IMR-90 (cell line): ENCODE results near the gene CEP126. TPM values are rescaled to one million over a fixed set of nuclear protein-coding genes. Genes with fewer than 3 reads are reported as not detected.

Source experiments
- ATAC-seq: fragments of 200-7000 bp; cut with Tn5 transposase; 2 replicates; pipeline ENCODE4 v1.9.1; 2020; ENCODE audit warnings: low read depth, mild to moderate bottlenecking, moderate library complexity
- BruUV-seq: library from RNA; stranded (reverse); fragments of 400-500 nt; replicated peaks from 2 replicates; lab custom pipeline; 2021; lab: Mats Ljungman, UMichigan
- CTCF ChIA-PET: fragments of 300-600 bp; formaldehyde crosslinking; extraction: SDS; loops from one replicate; lab custom pipeline; 2021; ENCODE audit warnings: antibody characterized with exemption; lab: Yijun Ruan, JAX
- POLR2A ChIA-PET: fragments of 300-600 bp; sonication (Branson Sonifier 250); formaldehyde crosslinking; loops from one replicate; lab custom pipeline; 2022; ENCODE audit warnings: antibody characterized with exemption; ENCODE audit not compliant: unreplicated experiment; lab: Charles Lee
- DNase-seq: peaks from one replicate; pipeline ENCODE4 v3.0.0; 2013
- H2AFZ ChIP-seq: replicated peaks from 2 replicates; pipeline ENCODE3; 2013; ENCODE audit warnings: low read length, mild to moderate bottlenecking; ENCODE audit not compliant: poor library complexity
- H2AK5ac ChIP-seq: 2 replicates; pipeline ENCODE4 v1.6.1; 2013; ENCODE audit warnings: low read depth, low read length, inconsistent platforms
- H2AK9ac ChIP-seq: replicated peaks from 2 replicates; pipeline ENCODE3; 2013; ENCODE audit warnings: mild to moderate bottlenecking, low read depth, low read length, moderate library complexity; ENCODE audit not compliant: poor library complexity
- H2BK120ac ChIP-seq: 2 replicates; pipeline ENCODE4 v1.6.1; 2013; ENCODE audit warnings: low read depth, low read length, inconsistent platforms
- H2BK15ac ChIP-seq: 3 replicates; pipeline ENCODE4 v1.6.1; 2013; ENCODE audit warnings: low read depth, low read length, inconsistent platforms
- H2BK20ac ChIP-seq: 2 replicates; pipeline ENCODE4 v1.6.1; 2013; ENCODE audit warnings: low read depth, mild to moderate bottlenecking, inconsistent platforms, low read length, moderate library complexity
- H2BK5ac ChIP-seq: 2 replicates; pipeline ENCODE4 v1.6.1; 2013; ENCODE audit warnings: mild to moderate bottlenecking, low read depth, low read length, inconsistent platforms; ENCODE audit not compliant: poor library complexity, severe bottlenecking
- H3K14ac ChIP-seq: replicated peaks from 2 replicates; pipeline ENCODE4 v1.6.1; 2013; ENCODE audit warnings: low read depth, low read length, inconsistent platforms
- H3K18ac ChIP-seq: 2 replicates; pipeline ENCODE4 v1.6.1; 2013; ENCODE audit warnings: low read depth, low read length, control low read depth
- H3K23ac ChIP-seq: 2 replicates; pipeline ENCODE4 v1.6.1; 2013; ENCODE audit warnings: low read depth, low read length, inconsistent platforms
- H3K27ac ChIP-seq: 2 replicates; pipeline ENCODE4 v1.5.1; 2013; ENCODE audit warnings: mild to moderate bottlenecking, control low read depth, low read length; ENCODE audit not compliant: insufficient read depth
- H3K27me3 ChIP-seq: 2 replicates; pipeline ENCODE4 v1.6.1; 2013; ENCODE audit warnings: low read length; ENCODE audit not compliant: control insufficient read depth, insufficient read depth
- H3K36me3 ChIP-seq: 2 replicates; pipeline ENCODE4 v1.6.1; 2013; ENCODE audit warnings: low read length, mixed read lengths; ENCODE audit not compliant: control insufficient read depth, insufficient read depth
- H3K4ac ChIP-seq: 2 replicates; pipeline ENCODE4 v1.6.1; 2013; ENCODE audit warnings: low read depth, low read length, inconsistent platforms
- H3K4me1 ChIP-seq: 2 replicates; pipeline ENCODE4 v1.6.1; 2013; ENCODE audit warnings: low read length, mixed read lengths; ENCODE audit not compliant: control insufficient read depth, insufficient read depth
- H3K4me2 ChIP-seq: 2 replicates; pipeline ENCODE4 v1.6.1; 2013; ENCODE audit warnings: low read depth, mild to moderate bottlenecking, control low read depth, low read length, moderate library complexity
- H3K4me3 ChIP-seq: 2 replicates; pipeline ENCODE4 v1.5.1; 2013; ENCODE audit warnings: low read depth, mild to moderate bottlenecking, control low read depth, low read length, moderate library complexity; ENCODE audit not compliant: insufficient read depth
- H3K56ac ChIP-seq: 2 replicates; pipeline ENCODE4 v1.6.1; 2013; ENCODE audit warnings: low read length, inconsistent platforms; ENCODE audit not compliant: insufficient read depth; ENCODE audit errors: extremely low read depth
- H3K79me1 ChIP-seq, 2 experiments: 2 replicates each; pipeline ENCODE4 v1.6.1; 2013; ENCODE audit warnings: low read length in 2 of 2, inconsistent platforms in 1 of 2, low read depth in 1 of 2
- H3K9ac ChIP-seq: 2 replicates; pipeline ENCODE4 v1.6.1; 2013; ENCODE audit warnings: low read depth, low read length, control low read depth
- H3K9me1 ChIP-seq: 2 replicates; pipeline ENCODE4 v1.6.1; 2013; ENCODE audit warnings: low read length, inconsistent platforms; ENCODE audit not compliant: insufficient read depth
- H3K9me3 ChIP-seq: 2 replicates; pipeline ENCODE4 v1.6.1; 2013; ENCODE audit warnings: low read length; ENCODE audit not compliant: control insufficient read depth, insufficient read depth
- H4K20me1 ChIP-seq: 2 replicates; pipeline ENCODE4 v1.6.1; 2013; ENCODE audit warnings: low read length, inconsistent platforms; ENCODE audit not compliant: insufficient read depth
- H4K5ac ChIP-seq: 2 replicates; pipeline ENCODE4 v1.6.1; 2013; ENCODE audit warnings: mild to moderate bottlenecking, low read depth, low read length, control low read depth
- H4K8ac ChIP-seq, 2 experiments: 2 replicates each; pipeline ENCODE4 v1.6.1; 2013; ENCODE audit warnings: low read depth in 2 of 2, low read length in 2 of 2, control low read depth in 1 of 2, inconsistent platforms in 1 of 2
- H4K91ac ChIP-seq: 2 replicates; pipeline ENCODE4 v1.6.1; 2013; ENCODE audit warnings: low read depth, low read length, inconsistent platforms; ENCODE audit not compliant: insufficient read depth
- BHLHE40 ChIP-seq: fragments of 150-350 bp; IDR thresholded peaks from 2 replicates; pipeline ENCODE4 v1.6.1; 2016; ENCODE audit warnings: mild to moderate bottlenecking, low read depth, low read length
- CEBPB ChIP-seq: IDR thresholded peaks from 2 replicates; pipeline ENCODE4 v1.6.1; 2012; ENCODE audit warnings: low read depth, low read length, improper control_type of control experiment
- CHD1 ChIP-seq: IDR thresholded peaks from 2 replicates; pipeline ENCODE4 v1.6.1; 2012; ENCODE audit warnings: low read depth, low read length, improper control_type of control experiment
- CTCF ChIP-seq: conservative IDR thresholded peaks from 2 replicates; pipeline ENCODE4 v1.5.1; 2012; ENCODE audit warnings: mild to moderate bottlenecking, low read depth, low read length, improper control_type of control experiment
- ELK1 ChIP-seq: fragments of 150-350 bp; IDR thresholded peaks from 2 replicates; pipeline ENCODE4 v1.6.1; 2016; ENCODE audit warnings: low read depth, mild to moderate bottlenecking, low read length, moderate library complexity, borderline replicate concordance
- FOS ChIP-seq: fragments of 150-350 bp; IDR thresholded peaks from 2 replicates; pipeline ENCODE4 v1.6.1; 2016; ENCODE audit warnings: low read depth, low read length
- MAFK ChIP-seq: IDR thresholded peaks from 2 replicates; pipeline ENCODE4 v1.6.1; 2012; ENCODE audit warnings: low read depth, low read length, improper control_type of control experiment
- MAZ ChIP-seq: IDR thresholded peaks from 2 replicates; pipeline ENCODE4 v1.6.1; 2012; ENCODE audit warnings: low read depth, mild to moderate bottlenecking, low read length, improper control_type of control experiment, moderate library complexity, borderline replicate concordance
- MXI1 ChIP-seq: IDR thresholded peaks from 2 replicates; pipeline ENCODE4 v1.6.1; 2012; ENCODE audit warnings: low read depth, mild to moderate bottlenecking, low read length, moderate library complexity, borderline replicate concordance
- NFE2L2 ChIP-seq: fragments of 150-350 bp; IDR thresholded peaks from 2 replicates; pipeline ENCODE4 v1.6.1; 2016; ENCODE audit warnings: low read depth, mild to moderate bottlenecking, low read length
- POLR2A ChIP-seq: IDR thresholded peaks from 2 replicates; pipeline ENCODE4 v1.6.1; 2012; ENCODE audit warnings: mild to moderate bottlenecking, low read depth, low read length
- RAD21 ChIP-seq: IDR thresholded peaks from 2 replicates; pipeline ENCODE4 v1.6.1; 2012; ENCODE audit warnings: low read length, improper control_type of control experiment
- RCOR1 ChIP-seq: IDR thresholded peaks from 2 replicates; pipeline ENCODE4 v1.6.1; 2012; ENCODE audit warnings: mild to moderate bottlenecking, low read length, improper control_type of control experiment; ENCODE audit not compliant: insufficient replicate concordance
- RFX5 ChIP-seq: IDR thresholded peaks from 2 replicates; pipeline ENCODE4 v1.8.0; 2012; ENCODE audit warnings: low read depth, mild to moderate bottlenecking, low read length, moderate library complexity
- SMC3 ChIP-seq: fragments of 150-350 bp; IDR thresholded peaks from 2 replicates; pipeline ENCODE4 v1.6.1; 2016; ENCODE audit warnings: low read depth, mild to moderate bottlenecking, antibody characterized with exemption, low read length, moderate library complexity
- USF2 ChIP-seq: fragments of 150-350 bp; IDR thresholded peaks from 2 replicates; pipeline ENCODE4 v1.6.1; 2017; ENCODE audit warnings: mild to moderate bottlenecking, antibody characterized with exemption, low read length, low read depth
- WGBS, 2 experiments: methylation state at CpG; one replicate each; pipeline versions ENCODE4 v1.1.5 to v1.1.7; 2013; ENCODE audit warnings: missing lambda C conversion rate in 2 of 2; ENCODE audit not compliant: insufficient read length in 1 of 2; ENCODE audit errors: extremely low coverage in 2 of 2; 5-methylcytosine and 5-hydroxymethylcytosine counted together
- dilution Hi-C: fragments of 300-500 bp; cut with HindIII; formaldehyde crosslinking; loops from one replicate; pipeline ENCODE4 v1.14.3; 2018; ENCODE audit warnings: low sequenced_read_pairs; ENCODE audit not compliant: unreplicated experiment
- in situ Hi-C: fragments of 300-500 bp; cut with MboI; formaldehyde crosslinking; loops from 3 replicates; pipeline ENCODE4 v1.14.3; 2019; ENCODE audit warnings: low sequenced_read_pairs, inconsistent platforms, mixed read lengths
- intact Hi-C: fragments of 100-400 bp; cut with micrococcal nuclease; formaldehyde crosslinking; loops from 2 replicates; pipeline ENCODE4 v1.10.0; 2022
- polyA plus RNA-seq, 3 experiments: library from polyadenylated mRNA; depleted of rRNA; stranded (reverse); fragments of >200 nt; gene quantifications; 2 replicates each; pipeline ENCODE4 v1.2.3, GENCODE V29; 2012; ENCODE audit warnings: low replicate concordance in 1 of 3
- total RNA-seq: library from RNA; depleted of rRNA; stranded (reverse); fragments of >200 nt; gene quantifications from 2 replicates; pipeline ENCODE4 v1.2.3, GENCODE V29; 2012

The CEP126 gene
- total and polyA plus RNA-seq, 2 of the 4 experiments (the other 2 are of a cell fraction): 0.72 to 1.4 TPM

GRCh38 chr11:101929294-101929915, 14.6 kb downstream of the CEP126 start:
- ChIA-PET POLR2A (no interaction called here), CTCF (interaction anchor here (0.7 kb wide), 1 partner anchor 316 kb away, joined by 5 read pairs; no protein-coding TSS in a partner anchor)
- no peak for DNase-seq
- H3K9ac ChIP-seq: no peak overlapping the region
- dilution Hi-C loops (no loop called here), intact Hi-C loops (no loop called here), in situ Hi-C loops (no loop called here)
- H4K91ac ChIP-seq: no peak overlapping the region
- no peak overlapping the region for H2BK20ac ChIP-seq
- no peaks in the 10 kb centered on the region for H3K36me3 ChIP-seq
- H3K56ac ChIP-seq: no peak overlapping the region
- H4K5ac ChIP-seq: no peak overlapping the region
- no peak overlapping the region for H3K27ac ChIP-seq
- TF ChIP-seq MXI1: no peak
- no peak for TF ChIP-seq FOS
- no peak for TF ChIP-seq RFX5
- no peak for TF ChIP-seq SMC3
- TF ChIP-seq POLR2A: no peak
- TF ChIP-seq RAD21: no peak
- TF ChIP-seq NFE2L2: no peak
- no peak for TF ChIP-seq ELK1
- TF ChIP-seq BHLHE40: no peak
- no peak for TF ChIP-seq CTCF
- no peak for TF ChIP-seq CEBPB
- no peak for TF ChIP-seq MAFK
- TF ChIP-seq RCOR1: no peak
- TF ChIP-seq CHD1: no peak
- TF ChIP-seq USF2: no peak
- no peak for TF ChIP-seq MAZ
- H3K4me2 ChIP-seq: no peak overlapping the region
- H2AK5ac ChIP-seq: no peak overlapping the region
- no peak overlapping the region for H2AFZ ChIP-seq
- no peaks in the 10 kb centered on the region for H3K79me1 ChIP-seq
- no peaks in the 10 kb centered on the region for H3K9me1 ChIP-seq
- no peak for ATAC-seq
- H2AK9ac ChIP-seq: no peak overlapping the region
- H4K20me1 ChIP-seq: no peaks in the 10 kb centered on the region
- no peak overlapping the region for H2BK15ac ChIP-seq
- no peak overlapping the region for H2BK120ac ChIP-seq
- H3K4me1 ChIP-seq: no peaks in the 10 kb centered on the region
- no peak overlapping the region for H3K4me3 ChIP-seq
- H3K14ac ChIP-seq: no peak overlapping the region
- H3K18ac ChIP-seq: no peak overlapping the region
- no peak overlapping the region for H3K4ac ChIP-seq
- BruUV-seq: no TSS peak
- no peak overlapping the region for H4K8ac ChIP-seq
- no peak overlapping the region for H3K23ac ChIP-seq
- no CpG with 5 or more reads among the region's 5 CpGs for WGBS, 2 experiments
- no peaks in the 10 kb centered on the region for H3K9me3 ChIP-seq
- no peak overlapping the region for H2BK5ac ChIP-seq
- no peaks in the 10 kb centered on the region for H3K27me3 ChIP-seq
